ENCODE measurements around the gene EFHC1. TPM values are rescaled to one million over a fixed set of nuclear protein-coding genes. Genes with fewer than 3 reads are reported as not detected.

Gene EFHC1
- total and polyA plus RNA-seq, 2 of the 13 experiments (the other 11 are each of a cell fraction or from before 2014, with no cell fraction given): 23.4 to 29.5 TPM

DNA sequence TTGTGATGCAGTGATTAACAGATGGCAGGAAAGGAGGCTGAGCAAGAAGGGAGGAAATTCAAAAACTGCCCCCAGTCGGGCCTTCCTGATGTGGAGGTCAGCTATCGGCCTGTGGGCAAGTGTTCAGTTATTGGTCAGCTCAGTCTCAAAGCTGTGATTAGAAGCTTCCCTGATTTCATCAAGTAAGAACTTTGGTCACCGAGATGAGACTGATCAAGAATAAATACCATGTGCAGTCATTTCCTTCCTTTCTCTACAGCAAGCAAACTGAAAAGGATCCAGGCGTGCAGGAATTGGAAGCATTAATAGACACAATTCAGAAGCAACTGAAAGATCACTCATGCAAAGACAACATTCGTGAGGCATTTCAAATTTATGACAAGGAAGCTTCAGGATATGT, 69.7 kb downstream of the EFHC1 start:
- intact Hi-C loops (cut with micrococcal nuclease; ENCODE audit: unreplicated experiment): no loop called here
- Histone ChIP-seq H3K4me1 (ENCODE audit: insufficient read depth, low read length) (peaks cover 12% of the 10 kb centered on the region), H3K9ac (ENCODE audit: insufficient read depth, low read depth, low read length) (no peak overlapping the region), H4K20me1 (ENCODE audit: insufficient read depth, low read length) (no peaks in the 10 kb centered on the region), H3K27ac (ENCODE audit: extremely low read length, insufficient read depth, low read length) (no peak overlapping the region), H3K4me3 (replicated peaks in 1 of 3; ENCODE audit: insufficient read depth in 1 of 3, low read depth in 2 of 3, low read length in 3 of 3) (no peak overlapping the region), H3K36me3 (replicated peaks in 1 of 2; ENCODE audit: control insufficient read depth in 1 of 2, insufficient read depth in 2 of 2, low read length in 2 of 2) (0 out of 5 replicates have a peak, but pooled peaks cover 0 to 4% of the 10 kb centered on the region in 2 experiments), H3K9me3 (ENCODE audit: low read length) (no peaks in the 10 kb centered on the region), H3K4me2 (ENCODE audit: low read depth, low read length) (no peak overlapping the region), H3K27me3 (ENCODE audit: control insufficient read depth in 1 of 2, insufficient read depth in 2 of 2, low read length in 2 of 2) (no peaks in the 10 kb centered on the region), H2AFZ (ENCODE audit: low read length) (no peak overlapping the region), H3K79me2 (ENCODE audit: insufficient read depth, low read length) (no peaks in the 10 kb centered on the region)
- no TSS peak for BruUV-seq (replicated peaks)
- no peak for ATAC-seq
- POLR2A ChIA-PET: interaction anchor here (1.0 kb wide), 1 partner anchor 87 kb away, joined by 3 read pairs; the partner anchor contains the start of gene TRAM2
- FAIRE-seq: no peak
- CTCF ChIA-PET (ENCODE audit: low intra/inter-chr PET ratio, low total read pairs): no interaction called here
- no peak for DNase-seq (ENCODE audit: low spot score)
- 94% methylated on average over 5 of the region's 5 CpGs for WGBS (ENCODE audit: low lambda C conversion rate)
- in situ Hi-C loops (cut with HindIII; ENCODE audit: extremely low pct_ligation_motif_present, low pct_unique_long_range_greater_than_20kb): no loop called here
- TF ChIP-seq FOXA1 (IDR thresholded peaks at IDR 0.05) (no peak), FOXA1 (CRISPR knock-in tag; IDR thresholded peaks at IDR 0.05) (no peak), ZNF670 (CRISPR knock-in tag; IDR thresholded peaks at IDR 0.05; ENCODE audit: borderline replicate concordance) (no peak), ZFP91 (CRISPR knock-in tag; IDR thresholded peaks at IDR 0.05; ENCODE audit: borderline replicate concordance) (no peak), XBP1 (CRISPR knock-in tag; IDR thresholded peaks at IDR 0.05) (no peak), REPIN1 (CRISPR knock-in tag; IDR thresholded peaks at IDR 0.05; ENCODE audit: borderline replicate concordance, low read depth) (no peak), POLR2G (IDR thresholded peaks at IDR 0.05; ENCODE audit: low read depth, low read length) (no peak), ZNF563 (CRISPR knock-in tag; IDR thresholded peaks at IDR 0.05) (no peak), MXI1 (IDR thresholded peaks at IDR 0.05; ENCODE audit: borderline replicate concordance, low read depth, low read length) (no peak), TFE3 (CRISPR knock-in tag; IDR thresholded peaks at IDR 0.05) (no peak), ZFP36L1 (CRISPR knock-in tag; IDR thresholded peaks at IDR 0.05) (no peak), MBD4 (IDR thresholded peaks at IDR 0.05; ENCODE audit: borderline replicate concordance, low read length) (no peak), RXRB (CRISPR knock-in tag; IDR thresholded peaks at IDR 0.05; ENCODE audit: borderline replicate concordance) (no peak), ZNF24 (IDR thresholded peaks at IDR 0.05) (no peak), MNT (IDR thresholded peaks at IDR 0.05) (no peak), KDM2A (CRISPR knock-in tag; IDR thresholded peaks at IDR 0.05; ENCODE audit: borderline replicate concordance, low read depth) (no peak)
- TF ChIP-seq, protein P1, sequence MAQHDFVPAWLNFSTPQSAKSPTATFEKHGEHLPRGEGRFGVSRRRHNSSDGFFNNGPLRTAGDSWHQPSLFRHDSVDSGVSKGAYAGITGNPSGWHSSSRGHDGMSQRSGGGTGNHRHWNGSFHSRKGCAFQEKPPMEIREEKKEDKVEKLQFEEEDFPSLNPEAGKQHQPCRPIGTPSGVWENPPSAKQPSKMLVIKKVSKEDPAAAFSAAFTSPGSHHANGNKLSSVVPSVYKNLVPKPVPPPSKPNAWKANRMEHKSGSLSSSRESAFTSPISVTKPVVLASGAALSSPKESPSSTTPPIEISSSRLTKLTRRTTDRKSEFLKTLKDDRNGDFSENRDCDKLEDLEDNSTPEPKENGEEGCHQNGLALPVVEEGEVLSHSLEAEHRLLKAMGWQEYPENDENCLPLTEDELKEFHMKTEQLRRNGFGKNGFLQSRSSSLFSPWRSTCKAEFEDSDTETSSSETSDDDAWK (CRISPR knock-in tag; IDR thresholded peaks at IDR 0.05): no peak
- TF ChIP-seq, protein P2, sequence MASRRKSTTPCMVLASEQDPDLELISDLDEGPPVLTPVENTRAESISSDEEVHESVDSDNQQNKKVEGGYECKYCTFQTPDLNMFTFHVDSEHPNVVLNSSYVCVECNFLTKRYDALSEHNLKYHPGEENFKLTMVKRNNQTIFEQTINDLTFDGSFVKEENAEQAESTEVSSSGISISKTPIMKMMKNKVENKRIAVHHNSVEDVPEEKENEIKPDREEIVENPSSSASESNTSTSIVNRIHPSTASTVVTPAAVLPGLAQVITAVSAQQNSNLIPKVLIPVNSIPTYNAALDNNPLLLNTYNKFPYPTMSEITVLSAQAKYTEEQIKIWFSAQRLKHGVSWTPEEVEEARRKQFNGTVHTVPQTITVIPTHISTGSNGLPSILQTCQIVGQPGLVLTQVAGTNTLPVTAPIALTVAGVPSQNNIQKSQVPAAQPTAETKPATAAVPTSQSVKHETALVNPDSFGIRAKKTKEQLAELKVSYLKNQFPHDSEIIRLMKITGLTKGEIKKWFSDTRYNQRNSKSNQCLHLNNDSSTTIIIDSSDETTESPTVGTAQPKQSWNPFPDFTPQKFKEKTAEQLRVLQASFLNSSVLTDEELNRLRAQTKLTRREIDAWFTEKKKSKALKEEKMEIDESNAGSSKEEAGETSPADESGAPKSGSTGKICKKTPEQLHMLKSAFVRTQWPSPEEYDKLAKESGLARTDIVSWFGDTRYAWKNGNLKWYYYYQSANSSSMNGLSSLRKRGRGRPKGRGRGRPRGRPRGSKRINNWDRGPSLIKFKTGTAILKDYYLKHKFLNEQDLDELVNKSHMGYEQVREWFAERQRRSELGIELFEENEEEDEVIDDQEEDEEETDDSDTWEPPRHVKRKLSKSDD (CRISPR knock-in tag; IDR thresholded peaks at IDR 0.05; ENCODE audit: low read depth): no peak
